GM18870 (cell line): Measurements from ENCODE around the gene PARP8.
"Not testable (repeated sequence)": the region's sequence is repeated elsewhere in the genome, so short reads cannot be mapped to it uniquely, and the experiment has no call there.

Source experiments
- ATAC-seq: cut with Tn5 transposase; IDR thresholded peaks from one replicate; pipeline ENCODE4 v1.9.1; 2021; ENCODE audit warnings: moderate library complexity; ENCODE audit not compliant: unreplicated experiment

PARP8 gene

DNA sequence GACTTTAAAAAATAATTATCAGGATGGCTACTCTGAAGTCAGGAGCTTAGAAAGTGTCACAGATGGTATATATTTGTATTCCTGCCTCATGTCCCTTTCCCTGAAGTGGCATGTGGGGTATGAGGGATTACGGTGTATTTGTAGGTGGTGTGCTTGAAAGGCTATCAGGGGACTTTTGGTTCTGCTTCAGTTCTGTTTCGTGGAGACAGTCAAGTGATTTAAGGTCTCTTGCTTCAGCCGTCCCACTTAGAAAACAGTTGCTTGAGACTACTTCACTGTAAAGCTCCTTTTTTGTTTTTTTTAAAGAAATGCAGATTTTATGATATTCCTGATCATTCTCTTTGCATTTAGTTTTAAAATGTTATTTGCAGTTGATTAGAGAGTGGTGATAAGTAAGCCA is 18.3 kb downstream of the PARP8 start:
- ATAC-seq, result no peak

DNA sequence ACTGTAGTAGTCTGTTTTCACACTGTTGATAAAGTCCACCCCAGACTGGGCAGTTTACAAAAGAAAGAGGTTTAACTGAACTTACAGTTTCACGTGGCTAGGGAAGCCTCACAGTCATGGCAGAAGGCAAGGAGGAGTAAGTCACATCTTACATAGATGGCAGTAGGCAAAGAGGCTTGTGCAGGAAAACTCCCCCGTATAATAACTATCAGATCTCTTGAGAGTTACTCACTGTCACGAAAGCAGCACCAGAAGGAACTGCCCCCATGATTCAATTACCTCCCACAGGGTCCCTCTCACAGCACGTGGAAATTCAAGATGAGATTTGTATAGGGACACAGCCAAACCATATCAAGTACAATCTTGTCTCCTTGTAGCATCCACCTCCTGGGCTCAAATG is 21.1 kb downstream of the PARP8 start:
- no peak for ATAC-seq

DNA sequence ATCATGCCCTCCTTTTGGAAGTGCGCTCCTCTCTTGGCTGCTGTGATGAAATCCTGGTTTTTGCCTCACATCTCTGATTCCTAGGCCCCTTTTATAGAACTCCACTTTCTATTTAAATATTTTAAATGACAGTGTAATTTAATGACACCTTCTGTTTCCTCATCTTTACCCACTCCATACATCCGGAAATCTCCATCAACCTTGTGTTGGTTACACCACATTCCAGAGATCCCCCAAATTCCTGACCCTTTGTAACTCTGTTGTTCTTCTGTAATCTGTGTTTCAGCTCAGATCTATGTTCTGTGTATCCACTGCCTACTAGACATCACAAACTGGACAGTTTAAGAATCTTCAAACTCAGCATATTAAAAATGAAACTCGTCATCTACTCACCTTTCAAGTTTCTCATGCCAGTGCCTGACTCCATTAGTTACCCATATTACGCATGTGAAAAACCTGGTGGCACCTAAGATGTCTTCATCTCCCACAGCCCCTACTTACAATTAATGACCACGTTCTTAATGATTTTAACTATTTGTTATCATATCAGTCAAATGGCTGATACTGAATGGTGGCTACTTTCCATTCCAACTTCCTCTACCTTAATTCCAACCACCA is 25.1 kb downstream of the PARP8 start:
- no peak for ATAC-seq

DNA sequence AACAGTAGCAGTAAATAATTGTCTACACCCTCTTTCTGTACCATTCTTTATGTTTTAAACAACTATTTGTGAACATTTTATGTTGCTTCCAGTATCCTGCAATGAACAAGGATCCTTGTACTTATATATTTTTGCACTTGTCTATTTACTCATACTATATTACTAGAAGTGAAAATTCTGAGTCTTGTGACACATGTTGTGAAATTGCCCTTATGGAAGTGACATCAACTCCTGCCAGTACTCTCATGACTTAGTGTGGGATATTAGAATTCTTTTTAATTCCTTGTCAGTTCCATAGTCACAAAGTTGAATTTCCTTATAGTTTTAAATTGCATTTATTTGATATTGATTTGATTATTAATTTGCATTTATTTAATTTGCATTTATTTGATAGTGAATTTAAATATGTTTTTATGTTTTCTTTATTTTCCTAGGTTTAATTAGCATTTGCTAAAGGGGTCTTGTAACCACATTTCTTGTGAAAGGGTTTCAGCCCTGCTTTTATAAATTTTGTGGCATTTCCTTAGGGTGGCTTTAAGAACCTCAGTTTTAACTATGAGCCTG is 27.7 kb downstream of the PARP8 start:
- ATAC-seq, result no peak

DNA sequence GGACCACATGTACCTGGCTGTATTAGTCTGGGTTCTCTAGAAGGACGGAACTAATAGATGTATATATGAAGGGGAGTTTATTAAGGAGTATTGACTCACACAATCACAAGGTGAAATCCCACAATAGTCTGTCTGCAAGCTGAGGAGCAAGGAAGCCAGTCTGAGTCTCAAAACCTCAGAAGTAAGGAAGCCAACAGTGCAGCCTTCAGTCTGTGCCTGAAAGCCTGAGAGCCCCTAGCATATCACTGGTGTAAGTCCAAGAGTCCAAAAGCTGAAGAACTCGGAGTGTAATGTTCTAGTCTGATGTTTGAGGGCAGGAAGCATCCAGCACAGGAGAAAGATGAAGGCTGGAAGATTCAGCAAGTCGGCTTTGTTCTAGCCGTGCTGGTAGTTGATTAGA is 28.2 kb downstream of the PARP8 start:
- ATAC-seq, result not testable (repeated sequence)

DNA sequence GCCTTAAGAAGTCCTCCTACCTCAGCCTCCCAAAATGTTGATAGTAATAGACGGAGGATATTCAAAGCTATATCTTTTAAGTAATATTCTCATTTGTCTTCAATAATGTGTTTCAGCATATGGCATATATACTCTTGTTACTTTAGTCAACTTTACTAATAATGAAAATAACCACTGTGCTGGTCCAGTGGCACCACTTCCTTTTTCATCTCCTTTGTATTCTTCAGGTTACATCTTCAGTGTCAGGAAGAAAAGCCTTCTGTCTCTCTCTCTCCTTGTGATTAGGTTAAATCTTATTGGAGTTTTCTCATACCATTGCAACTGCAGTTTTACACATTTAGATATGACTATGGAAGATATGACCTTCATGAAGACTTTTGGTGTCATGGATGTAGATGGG is 31.3 kb downstream of the PARP8 start:
- ATAC-seq, result peak; percentile 82

DNA sequence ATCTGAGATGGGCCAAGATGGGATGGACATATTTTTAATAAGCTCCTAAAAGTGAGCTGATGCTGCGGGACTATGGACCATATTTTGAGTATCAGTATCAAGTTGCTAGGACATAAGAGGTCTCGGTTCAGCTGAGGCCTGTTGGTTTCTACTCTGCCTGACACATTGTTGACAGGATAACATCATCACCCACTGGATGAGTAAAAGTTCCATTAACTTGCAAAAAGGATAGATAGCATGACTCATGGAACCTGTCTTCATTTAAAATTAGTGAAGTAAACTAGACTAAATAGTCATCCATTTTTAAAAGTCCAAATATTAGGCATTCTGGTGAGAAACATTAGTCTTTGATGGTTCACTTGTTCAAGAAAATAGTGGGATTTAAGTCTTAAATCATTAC is 33.3 kb downstream of the PARP8 start:
- no peak for ATAC-seq

DNA sequence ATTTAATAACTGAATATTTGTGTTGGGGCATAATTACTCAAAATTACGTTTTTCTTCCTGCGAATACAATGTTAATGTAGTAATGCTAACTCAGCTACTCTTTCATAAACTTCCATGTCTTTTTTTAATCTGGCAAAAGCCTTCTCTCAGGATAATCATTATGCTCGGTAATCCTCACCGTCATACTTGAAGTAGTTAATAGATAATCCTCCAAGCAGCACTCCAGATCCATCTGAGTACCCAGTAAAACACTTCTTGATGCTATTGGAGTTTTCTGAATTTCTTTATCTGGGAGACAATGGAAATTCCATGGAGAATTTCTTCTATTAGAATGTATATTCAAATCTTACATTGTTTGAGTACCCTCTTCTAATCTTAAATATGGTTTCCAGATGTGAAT is 34.3 kb downstream of the PARP8 start:
- ATAC-seq, result no peak

DNA sequence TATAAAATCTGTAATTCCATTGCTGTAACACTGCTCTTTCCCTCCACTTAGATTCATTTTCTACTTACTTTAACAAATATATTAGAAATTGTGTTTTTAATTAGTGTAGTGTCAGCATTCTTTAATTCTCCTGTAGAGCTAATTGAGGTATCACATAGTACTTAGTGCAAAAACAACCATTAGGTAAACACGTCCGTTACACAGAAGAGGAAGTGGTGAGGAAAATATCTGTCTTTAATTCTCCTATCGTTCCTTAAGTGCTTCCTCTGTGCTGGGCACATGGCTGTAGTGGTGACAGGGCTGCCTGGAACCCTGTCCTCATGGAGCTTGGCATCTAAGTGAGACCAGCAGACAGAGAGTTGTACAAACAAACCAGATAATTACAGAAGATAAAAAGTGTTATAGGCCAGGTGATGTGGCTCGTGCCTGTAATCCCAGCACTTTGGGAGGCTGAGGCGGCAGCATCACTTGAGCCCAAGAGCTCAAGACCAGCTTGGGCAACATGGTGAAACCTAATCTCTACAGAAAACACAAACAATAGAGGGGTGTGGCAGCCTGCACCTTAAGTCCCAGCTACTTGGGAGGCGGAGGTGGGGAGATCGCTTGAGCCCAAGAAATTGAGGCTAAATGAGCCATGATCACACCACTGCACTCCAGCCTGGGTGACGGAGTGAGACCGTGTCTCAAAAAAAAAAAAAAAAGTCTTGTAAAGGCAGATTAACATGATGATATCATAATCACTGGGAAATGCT is 36.4 kb downstream of the PARP8 start:
- ATAC-seq, result no peak

DNA sequence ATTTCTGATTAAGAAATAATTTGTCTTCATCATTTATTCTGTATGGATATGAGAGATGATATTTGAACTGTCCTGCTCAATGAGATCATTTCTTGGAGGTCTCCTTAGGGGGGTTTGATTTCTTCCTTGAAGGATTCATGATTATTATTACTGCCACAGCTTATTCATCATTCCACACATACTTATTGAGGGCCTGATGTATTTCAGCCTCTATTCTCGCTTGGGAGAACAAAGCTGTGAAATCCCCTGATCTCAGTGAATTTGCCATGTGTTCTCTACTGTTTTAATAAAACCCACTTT is 36.9 kb downstream of the PARP8 start:
- no peak for ATAC-seq

DNA sequence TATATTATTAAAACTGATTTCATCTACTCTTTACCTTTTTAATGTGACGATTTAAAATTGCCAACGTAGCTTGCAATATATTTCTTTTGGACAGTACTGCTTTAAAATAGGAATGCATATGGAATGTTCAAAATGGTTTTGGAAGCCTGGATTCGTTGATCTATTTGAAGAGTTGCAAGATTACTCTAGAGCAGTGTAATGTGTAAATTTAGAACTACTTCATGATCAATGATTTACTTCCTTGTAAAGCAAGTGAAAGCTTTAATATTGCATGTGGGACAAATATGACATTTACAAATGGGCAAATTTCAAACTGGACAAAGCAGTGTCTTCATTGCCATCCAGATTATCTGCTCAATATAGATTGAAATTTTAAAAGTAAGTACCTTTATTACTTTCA is 38.3 kb downstream of the PARP8 start:
- no peak for ATAC-seq

DNA sequence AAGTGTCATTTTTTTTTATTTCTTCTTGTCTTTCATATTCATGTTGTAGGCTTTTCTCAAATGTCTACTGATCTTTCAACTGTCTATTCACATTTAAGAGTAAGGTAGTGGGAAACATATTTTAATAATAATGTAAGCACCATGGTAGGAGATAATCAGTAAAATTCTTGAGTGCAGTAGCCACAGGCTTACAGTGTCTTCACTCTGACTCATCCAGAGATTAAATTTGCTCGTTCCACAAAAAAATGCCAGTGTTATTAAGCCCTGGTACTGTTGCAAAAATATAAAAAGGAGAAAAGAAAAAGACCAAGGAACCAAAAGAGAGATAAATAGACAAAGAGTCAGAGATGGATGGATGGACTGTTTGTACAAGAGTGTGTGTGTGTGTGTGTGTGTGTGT is 43.0 kb downstream of the PARP8 start:
- ATAC-seq, result peak; percentile 21

DNA sequence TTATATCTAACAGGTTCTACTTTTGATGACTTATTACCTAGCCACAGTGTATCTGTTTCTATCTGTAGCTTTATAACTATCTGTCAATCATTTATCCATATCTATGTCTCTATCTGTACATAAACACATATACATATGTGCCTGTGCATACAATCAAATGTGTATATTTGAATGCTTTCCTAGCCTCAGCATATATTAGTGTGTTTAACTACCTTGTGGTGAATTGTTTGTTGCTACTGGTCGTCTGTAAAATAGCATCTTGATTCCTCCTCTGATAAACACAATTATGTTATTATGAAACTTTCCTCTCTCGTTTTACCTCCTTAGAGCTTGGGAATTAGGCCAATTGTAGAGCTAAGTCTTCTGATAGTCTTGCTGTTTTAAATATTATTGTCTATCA is 44.4 kb downstream of the PARP8 start:
- ATAC-seq, result peak; percentile 3

DNA sequence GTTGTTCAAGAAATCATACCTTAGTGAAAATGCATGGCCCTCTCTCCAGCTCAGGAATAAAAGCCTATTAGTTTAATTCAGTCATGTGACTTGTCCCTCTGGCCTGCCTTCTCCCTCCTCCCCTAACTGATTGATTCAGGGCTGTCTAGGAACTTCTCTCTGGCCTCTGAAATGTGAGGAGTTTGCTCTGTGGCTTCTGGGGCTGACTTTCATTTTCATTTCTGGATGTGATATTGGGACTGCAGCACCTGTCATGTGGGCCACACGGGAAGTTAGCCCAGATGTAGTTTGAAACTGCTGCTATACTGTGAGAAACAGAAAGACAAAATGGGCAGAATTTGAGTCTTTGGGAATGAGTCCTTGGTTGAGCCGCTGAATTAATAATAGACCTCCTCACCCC is 44.8 kb downstream of the PARP8 start:
- ATAC-seq, result peak; percentile 98

DNA sequence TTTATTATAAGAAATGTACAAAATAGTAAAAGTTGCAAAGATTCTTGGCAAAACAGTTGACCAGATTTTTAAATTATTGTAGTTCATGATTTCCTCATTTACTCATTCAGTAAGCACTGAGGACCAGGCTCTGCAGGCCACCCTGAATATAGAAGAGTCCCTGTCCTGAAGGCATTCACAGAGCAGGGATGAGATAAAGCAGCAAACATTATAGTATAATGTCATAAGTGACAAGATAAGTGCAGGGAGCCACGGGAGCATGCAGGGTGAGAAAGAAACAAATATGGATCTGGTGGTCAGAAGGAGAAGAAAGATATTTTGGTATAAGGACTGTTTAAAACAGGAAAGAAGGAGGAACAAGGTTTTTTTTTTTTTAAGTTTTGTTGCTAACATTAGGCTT is 46.0 kb downstream of the PARP8 start:
- no peak for ATAC-seq

DNA sequence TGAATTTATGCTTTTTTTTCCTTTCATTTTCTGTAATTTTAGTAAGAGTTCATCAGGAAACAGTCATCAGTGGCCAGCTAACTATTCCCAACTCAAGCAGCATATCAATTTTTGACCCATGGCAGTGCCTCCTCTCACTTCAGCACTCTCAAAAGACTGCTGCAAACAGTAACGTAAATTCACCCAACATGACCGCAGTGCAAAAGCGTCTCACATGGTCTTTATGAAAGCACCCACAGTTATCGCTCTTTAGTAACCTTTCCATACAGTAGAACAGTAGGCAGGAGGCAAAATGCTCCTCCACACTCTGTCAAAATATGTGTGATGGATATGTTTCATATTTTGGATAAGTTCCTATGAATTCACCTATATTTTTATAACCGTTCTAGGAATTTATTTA is 48.6 kb downstream of the PARP8 start:
- no peak for ATAC-seq

DNA sequence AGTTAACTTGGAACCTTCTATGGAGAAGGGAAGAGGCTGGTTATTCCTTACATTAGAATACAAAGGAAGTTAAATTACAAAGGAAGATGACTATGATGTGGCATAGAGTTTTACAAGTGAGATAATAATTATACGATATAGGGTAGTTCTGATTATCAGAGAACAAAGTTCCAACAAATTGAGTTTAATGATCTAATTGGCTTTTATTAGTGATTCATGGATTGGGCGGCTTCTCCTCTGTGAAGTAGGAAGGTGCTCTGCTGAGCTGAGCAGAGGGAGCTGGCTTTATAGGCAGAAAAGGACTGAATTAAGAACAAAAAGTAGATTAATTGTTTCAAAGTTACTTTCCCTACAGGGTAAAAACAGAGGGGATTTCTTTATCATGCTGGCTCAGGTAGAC is 49.7 kb downstream of the PARP8 start:
- no peak for ATAC-seq

DNA sequence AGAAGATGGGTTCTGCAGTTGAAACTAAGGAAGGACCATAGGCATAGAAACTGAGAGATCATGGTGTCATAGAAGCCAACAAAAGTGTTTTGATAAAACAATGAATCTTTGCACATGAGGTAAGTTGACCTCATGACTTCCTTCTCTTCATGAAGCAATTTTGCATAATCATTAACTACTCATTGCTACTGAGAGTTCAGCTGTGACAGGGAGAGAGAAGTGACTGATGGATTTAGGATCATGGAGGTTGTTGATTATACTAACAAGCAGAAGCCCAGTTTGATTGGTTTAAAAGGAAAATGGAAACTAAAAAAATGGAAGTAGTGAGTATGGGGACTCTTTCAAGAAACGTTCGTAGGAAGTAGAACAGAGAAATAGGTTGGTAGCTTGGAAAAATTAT is 51.2 kb downstream of the PARP8 start:
- ATAC-seq, result peak; percentile 78

DNA sequence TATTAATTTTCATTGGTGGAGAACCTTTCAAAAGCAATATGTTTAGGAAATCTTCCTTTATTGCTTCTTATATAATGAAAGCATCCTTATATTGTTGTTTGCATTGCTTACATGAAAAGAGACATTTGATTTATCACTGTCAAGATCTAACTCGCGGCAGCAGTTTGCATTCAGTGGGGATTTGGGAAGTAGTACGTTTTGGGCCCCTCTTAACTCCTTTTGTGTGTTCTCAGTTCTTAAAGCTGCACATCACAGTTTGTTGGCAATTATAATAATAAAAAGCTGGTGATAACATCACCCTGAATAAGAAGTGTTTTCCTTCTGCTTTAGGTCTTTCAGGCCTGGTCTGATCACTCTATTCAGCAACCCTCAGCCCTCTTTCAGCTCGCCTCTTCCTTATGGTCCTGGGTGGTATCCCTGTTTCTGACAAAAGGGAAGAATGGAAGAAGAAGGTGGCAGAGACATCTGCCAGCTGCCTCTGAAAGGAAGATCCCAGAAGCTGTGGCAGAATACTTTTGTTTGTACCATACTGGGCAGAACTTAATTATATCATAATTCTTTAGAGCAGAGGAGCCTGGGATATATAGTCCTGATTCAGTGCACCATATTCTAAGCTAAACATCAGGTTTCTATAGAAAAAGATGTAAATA is 53.7 kb downstream of the PARP8 start:
- ATAC-seq, result no peak

DNA sequence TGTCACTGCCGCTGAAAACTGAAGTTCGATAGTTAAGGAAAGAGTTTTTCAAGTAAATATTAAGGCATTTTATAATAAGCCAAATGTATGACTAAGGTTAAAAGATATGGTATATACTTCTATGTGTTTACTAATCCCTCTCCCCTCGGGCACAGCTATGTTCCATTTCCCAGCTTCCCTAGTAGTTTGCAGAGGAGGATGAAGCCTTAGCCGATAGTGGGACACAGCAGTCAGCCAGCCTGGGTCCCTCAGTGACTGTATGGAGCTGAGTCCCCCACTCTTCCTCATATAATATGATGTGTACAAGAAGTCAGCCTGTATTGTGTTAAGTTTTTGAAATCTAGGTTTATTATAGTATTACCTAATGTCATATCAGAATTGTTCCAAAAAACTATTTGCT is 55.8 kb downstream of the PARP8 start:
- ATAC-seq, result no peak

DNA sequence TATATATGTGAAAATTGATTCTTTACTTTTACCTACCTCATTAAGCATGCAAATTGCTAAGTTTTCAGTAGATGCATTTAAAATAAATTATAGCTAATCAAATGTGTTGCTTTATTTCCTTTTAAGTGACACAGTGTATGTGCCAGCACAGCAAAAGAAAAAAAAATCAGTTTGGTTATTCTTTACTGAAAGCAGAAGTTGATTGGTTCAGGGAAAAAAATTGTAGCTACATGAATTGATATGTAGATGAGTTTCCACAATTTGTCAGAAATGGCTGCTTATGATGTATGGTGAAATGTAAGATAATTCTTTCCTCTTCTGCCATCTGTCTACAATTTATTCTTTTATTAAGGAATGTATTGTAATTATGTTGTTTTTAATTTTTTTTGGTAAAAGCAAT is 57.8 kb downstream of the PARP8 start:
- no peak for ATAC-seq

DNA sequence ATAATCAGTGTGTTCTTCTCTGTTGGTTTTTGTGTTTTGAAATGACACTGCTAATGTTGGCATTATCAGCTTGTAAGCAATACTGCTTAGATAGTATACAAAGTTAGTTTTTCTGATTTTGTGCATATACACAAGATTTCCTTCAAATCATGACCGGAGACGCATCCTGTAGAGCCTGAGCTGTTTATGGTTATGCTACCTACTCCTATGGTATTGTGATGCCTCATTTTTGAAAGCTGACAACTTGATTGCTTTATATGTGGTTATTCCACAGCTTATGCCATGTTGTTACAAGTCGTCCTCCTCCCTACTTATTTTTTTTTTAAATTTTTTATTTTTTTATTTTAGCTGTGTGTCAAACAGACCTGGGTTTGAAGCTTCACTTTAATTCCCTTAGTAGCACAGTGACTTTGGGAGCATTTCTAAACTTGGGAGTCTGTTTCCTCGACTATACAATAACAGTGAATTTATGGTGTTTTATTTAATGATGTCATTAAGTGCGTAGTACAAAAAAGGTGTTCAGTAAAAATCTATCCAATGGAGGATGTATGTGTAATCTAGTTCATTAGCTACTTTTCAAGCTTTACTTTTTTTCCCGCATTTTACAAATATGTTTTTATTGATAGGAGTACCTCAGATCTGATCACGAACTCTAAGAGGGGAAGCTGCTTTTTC is 59.5 kb downstream of the PARP8 start:
- no peak for ATAC-seq
